GM12801 (cell line): ENCODE measurements around the gene STK32A.

Experiments used
- TF ChIP-seq, protein P1 (sequence below): IDR thresholded peaks from one replicate; pipeline ENCODE4 v1.5.1; 2011; ENCODE audit warnings: control low read depth; ENCODE audit not compliant: insufficient read length; ENCODE audit errors: extremely low read depth

STK32A gene

DNA sequence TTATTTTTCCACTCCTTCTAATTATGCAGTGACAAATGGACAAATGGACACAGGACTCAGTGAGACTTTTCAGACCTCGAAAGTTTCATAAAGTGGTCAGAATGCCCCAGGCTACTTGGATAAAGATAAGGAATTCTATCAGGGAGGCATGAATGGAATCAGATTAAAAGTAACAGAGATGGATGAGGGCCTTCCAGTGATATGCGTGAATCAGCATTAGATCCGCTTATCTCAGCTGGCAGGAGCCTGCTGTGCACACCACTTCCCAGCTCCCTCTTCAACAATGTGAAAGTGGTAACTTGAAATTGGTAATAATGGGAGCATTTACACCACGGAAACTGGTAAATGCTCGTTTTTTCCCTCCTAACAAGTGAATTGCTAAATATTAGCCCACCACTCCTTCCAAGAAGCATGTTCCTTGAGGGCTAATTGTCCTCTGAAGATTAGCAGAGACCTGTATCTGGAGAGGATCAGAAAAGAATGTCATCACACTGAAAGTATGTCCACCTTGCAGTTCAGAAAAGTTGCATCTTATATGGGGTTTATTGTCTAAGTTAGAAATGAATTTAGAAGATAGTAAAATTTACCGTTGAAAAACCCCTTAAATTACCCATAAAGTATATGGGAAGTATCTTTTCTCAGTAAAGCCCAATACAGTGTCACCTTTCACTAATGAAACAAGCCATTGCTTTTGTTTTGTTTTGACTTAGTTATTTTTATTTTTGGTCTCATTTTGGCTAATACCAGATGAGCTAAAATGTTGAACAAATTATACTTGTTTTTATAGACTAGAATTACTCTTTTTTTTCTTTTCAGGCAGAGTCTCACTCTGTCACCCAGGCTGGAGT lies 149.7 kb downstream of the STK32A start:
- TF ChIP-seq, protein P1, sequence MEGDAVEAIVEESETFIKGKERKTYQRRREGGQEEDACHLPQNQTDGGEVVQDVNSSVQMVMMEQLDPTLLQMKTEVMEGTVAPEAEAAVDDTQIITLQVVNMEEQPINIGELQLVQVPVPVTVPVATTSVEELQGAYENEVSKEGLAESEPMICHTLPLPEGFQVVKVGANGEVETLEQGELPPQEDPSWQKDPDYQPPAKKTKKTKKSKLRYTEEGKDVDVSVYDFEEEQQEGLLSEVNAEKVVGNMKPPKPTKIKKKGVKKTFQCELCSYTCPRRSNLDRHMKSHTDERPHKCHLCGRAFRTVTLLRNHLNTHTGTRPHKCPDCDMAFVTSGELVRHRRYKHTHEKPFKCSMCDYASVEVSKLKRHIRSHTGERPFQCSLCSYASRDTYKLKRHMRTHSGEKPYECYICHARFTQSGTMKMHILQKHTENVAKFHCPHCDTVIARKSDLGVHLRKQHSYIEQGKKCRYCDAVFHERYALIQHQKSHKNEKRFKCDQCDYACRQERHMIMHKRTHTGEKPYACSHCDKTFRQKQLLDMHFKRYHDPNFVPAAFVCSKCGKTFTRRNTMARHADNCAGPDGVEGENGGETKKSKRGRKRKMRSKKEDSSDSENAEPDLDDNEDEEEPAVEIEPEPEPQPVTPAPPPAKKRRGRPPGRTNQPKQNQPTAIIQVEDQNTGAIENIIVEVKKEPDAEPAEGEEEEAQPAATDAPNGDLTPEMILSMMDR: no peak

DNA sequence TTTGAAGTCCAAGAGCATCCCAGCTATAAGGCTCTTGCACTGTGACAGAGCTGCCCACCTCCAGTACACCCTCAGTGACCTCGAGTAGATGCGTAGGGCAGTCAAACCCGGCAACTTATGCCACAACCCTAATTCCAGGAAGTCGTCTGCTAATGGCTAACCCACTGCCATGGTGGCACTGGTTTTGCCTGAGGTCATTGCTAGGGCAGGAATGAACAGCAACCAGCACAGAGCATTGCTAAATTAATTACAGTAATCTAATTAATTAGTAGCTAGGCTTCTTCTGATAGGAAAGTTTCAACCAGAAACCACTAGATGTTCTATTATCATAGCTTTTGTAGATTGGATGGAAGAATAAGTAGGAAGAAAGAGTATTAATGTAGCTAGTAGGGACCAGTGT lies 152.3 kb downstream of the STK32A start:
- TF ChIP-seq, protein P1: no peak

DNA sequence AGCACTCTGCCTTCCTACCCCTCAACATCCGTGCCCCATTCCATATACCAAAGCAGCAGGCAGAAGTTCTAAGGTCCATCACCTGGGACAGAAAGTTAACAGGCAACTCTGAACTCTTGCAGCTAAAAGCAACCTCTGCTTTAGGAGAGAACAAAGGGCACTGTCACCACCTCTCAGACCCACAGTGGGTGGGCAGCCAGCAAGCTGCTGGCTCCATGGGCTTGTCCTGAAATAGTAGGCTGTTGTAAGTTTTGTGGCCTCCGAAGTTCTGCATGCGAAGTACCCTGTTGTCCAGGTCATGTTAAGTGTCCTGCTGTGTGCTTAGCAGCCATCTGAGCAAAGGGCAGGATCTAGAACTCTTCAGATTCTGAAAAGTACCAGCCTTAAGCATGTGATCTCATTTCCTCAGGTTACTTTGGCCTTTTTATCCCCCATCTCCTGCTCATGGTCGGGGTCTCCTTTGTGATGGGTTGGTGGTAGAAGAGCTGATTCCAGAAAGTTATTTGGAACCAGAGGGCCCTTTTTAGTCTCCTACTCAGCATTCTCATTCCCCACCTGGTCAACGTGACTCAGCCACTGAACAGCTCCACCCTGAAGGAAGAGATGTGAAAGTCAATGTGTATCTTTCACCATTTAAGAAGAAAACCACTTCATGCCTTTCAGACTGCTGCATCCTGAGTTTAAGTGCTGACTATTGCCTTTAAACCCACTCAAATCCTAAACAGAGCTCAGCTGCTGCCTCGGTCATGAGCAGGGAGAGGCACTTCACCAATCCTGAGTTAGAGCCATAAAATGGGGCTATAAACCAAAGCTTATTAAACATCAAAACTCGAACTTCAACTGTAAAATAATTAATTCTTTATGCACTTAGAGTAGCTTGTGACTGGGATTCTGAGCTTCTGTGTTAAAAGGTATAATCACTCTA lies 153.6 kb downstream of the STK32A start:
- TF ChIP-seq, protein P1: no peak

DNA sequence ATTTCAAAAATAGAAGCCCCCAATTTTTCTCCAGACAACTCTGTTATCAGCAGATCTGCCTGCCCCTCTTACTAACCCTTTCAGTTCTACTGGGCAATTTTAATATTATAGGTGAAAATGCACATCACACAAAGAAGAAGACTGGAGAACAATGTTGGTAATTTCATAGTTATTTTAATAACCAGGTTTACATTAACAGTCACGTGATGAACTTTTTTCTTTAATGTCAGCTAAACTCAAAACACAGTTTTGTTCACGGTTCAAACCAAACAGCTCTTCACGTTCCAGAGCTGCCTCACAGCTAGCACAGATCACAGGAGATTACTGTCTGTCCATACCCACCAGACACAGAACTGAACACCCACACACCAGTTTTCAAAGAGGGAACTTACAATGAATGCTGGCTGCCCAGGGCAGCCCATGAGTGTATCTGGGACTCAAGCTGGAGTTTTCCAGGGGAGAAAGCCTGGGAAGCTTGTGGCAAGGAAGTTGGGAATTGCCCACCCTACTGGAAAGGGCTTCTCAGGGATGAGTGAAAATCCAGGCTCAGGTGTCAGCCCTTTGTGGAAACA lies 155.9 kb downstream of the STK32A start:
- TF ChIP-seq, protein P1: no peak

DNA sequence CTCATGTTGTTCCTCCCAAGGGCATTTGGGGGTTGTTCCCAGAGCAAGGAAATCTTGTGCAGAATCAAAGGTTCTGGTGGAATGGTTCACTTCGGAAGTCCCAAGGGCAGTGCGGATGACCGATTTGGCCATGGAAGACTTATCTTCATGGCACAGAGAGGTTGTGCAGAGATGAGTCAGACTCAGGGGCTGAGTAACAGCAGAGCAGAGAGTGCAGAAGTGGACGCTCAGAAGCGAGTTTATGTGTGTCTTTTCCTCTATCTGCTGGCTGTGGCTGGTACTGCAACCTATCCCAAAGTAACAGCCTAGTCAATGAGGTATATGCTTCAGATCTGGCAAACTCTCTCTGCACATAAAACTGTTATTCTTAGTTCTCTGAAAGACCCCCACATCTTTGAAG lies 157.0 kb downstream of the STK32A start:
- TF ChIP-seq, protein P1: no peak

DNA sequence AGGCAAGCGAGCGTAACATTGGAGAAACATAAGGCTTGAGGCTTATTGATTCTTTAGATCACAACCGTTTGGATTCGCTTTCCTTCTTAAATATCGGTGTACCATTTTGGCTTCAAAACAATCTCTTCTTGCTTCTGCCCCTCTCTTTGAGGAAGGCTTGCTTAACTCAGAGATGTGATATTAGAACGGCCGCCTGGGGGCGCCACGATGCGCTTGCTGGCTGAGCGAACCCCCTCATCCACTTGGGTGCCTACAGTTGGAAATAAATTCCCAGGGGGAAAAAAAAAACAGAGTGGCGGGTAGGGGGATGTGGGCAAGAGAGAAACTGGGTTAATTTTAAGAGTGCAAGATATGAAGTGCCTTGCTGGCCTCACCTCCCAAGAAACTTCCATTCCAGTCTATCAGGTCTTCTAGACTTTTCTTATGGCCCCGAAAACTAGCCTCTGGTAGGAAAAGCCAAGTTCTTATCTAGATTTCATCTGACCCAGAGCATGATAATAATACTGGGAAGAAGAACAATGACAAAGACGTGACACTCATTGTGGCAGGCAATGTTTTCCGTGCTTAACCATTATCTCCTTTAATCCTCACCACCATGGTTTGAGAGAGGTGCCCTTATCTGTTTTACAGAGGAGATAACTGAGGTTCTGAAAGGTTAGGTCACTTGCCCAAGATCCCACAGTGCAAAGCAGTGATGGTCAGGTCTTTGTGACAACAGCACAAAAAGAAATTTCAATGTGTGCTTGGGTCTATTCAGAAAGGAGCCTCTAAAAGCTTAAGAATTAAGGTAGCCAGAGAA lies 159.2 kb downstream of the STK32A start:
- TF ChIP-seq, protein P1: no peak
